SH-SY5Y (cell line): ENCODE data around the gene MACF1.

Experiments used
- GATA2 ChIP-seq: IDR thresholded peaks from 2 replicates; pipeline ENCODE4 v1.6.1; 2011; ENCODE audit warnings: mild to moderate bottlenecking, low read depth, low read length
- GATA3 ChIP-seq: IDR thresholded peaks from 2 replicates; pipeline ENCODE4 v1.6.1; 2011; ENCODE audit warnings: low read depth, mild to moderate bottlenecking, low read length, moderate library complexity

DNA sequence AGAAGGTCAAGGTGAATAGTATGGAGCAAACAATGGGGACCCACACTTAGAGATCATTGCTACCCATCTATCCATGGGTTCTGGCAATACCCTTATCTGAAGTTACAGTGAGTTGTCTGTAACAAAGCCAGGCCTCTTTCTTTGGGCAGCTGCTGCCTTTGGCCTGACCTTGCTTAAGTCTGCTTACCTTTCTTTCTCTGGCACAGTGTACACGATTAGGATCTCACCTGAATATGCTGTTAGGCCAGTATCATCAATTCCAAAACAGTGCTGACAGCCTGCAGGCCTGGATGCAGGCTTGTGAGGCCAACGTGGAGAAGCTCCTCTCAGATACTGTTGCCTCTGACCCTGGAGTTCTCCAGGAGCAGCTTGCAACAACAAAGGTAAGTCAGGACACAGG, 154.0 kb downstream of the MACF1 start:
- TF ChIP-seq GATA2: no peak
- TF ChIP-seq GATA3: no peak
